HEK293T (cell line): ENCODE measurements around the gene APOBEC3B.

Experiments used
- BHLHE40 ChIP-seq: fragments of 450-650 bp; IDR thresholded peaks from 2 replicates; pipeline ENCODE4 v1.6.1; 2016; ENCODE audit warnings: mild to moderate bottlenecking, moderate library complexity, borderline replicate concordance
- ELF4 ChIP-seq: fragments of 450-650 bp; IDR thresholded peaks from 2 replicates; pipeline ENCODE4 v1.6.1; 2017; ENCODE audit warnings: antibody characterized with exemption
- FOXA1 ChIP-seq: fragments of 450-650 bp; IDR thresholded peaks from 2 replicates; pipeline ENCODE4 v1.6.1; 2016; ENCODE audit warnings: mild to moderate bottlenecking
- FOXK2 ChIP-seq: fragments of 450-650 bp; IDR thresholded peaks from 2 replicates; pipeline ENCODE4 v1.6.1; 2016; ENCODE audit warnings: mild to moderate bottlenecking
- NFRKB ChIP-seq: fragments of 450-650 bp; IDR thresholded peaks from 2 replicates; pipeline ENCODE4 v1.6.1; 2016; ENCODE audit warnings: mild to moderate bottlenecking, moderate library complexity
- SP1 ChIP-seq: fragments of 450-650 bp; IDR thresholded peaks from 2 replicates; pipeline ENCODE4 v1.6.1; 2017
- SUZ12 ChIP-seq: fragments of 450-650 bp; IDR thresholded peaks from 2 replicates; pipeline ENCODE4 v1.6.1; 2016; ENCODE audit warnings: mild to moderate bottlenecking
- TARDBP ChIP-seq: fragments of 450-650 bp; IDR thresholded peaks from 2 replicates; pipeline ENCODE4 v1.6.1; 2016
- TF ChIP-seq, protein P1 (sequence below): fragments of 450-650 bp; IDR thresholded peaks from 2 replicates; pipeline ENCODE4 v1.6.1; 2016

DNA sequence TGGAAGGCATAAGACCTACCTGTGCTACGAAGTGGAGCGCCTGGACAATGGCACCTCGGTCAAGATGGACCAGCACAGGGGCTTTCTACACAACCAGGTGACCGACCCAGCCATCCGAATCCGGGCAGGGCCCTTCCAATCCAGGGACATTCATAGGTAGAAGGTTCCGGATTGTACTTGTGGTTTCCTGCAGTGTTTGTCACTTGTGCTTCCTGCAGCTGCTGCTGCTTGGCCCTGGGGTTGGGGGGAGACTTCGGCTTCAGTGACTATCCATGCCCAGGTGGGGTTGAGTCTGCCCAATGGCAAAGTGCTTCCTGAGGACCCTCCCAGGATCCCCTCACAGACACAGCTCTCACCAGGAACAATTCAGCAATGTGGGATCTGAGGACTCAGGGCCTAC is 22.6 kb upstream of the APOBEC3B start:
- TF ChIP-seq FOXA1: no peak
- TF ChIP-seq SP1: no peak
- TF ChIP-seq NFRKB: no peak
- TF ChIP-seq, protein P1, sequence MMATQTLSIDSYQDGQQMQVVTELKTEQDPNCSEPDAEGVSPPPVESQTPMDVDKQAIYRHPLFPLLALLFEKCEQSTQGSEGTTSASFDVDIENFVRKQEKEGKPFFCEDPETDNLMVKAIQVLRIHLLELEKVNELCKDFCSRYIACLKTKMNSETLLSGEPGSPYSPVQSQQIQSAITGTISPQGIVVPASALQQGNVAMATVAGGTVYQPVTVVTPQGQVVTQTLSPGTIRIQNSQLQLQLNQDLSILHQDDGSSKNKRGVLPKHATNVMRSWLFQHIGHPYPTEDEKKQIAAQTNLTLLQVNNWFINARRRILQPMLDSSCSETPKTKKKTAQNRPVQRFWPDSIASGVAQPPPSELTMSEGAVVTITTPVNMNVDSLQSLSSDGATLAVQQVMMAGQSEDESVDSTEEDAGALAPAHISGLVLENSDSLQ: no peak
- no peak for TF ChIP-seq SUZ12
- no peak for TF ChIP-seq BHLHE40
- TF ChIP-seq ELF4: no peak
- no peak for TF ChIP-seq FOXK2
- no peak for TF ChIP-seq TARDBP
